Astrocyte (in vitro differentiated cells and primary cell): ENCODE measurements around the gene RCN2. TPM values are rescaled to one million over a fixed set of nuclear protein-coding genes. Genes with fewer than 3 reads are reported as not detected.

Experiments
- DNase-seq: peaks from one replicate; pipeline ENCODE4 v3.0.0-alpha.2; 2010; ENCODE audit warnings: low read depth
- FAIRE-seq: peaks from 2 replicates; lab custom pipeline; 2011; peaks lifted over from hg19 to GRCh38; lab: Jason Lieb, UNC
- H2AFZ ChIP-seq: 2 replicates; pipeline ENCODE4 v1.6.0; 2012; ENCODE audit warnings: low read depth, low read length, inconsistent platforms
- H3K27ac ChIP-seq: 2 replicates; pipeline ENCODE4 v1.5.1; 2011; ENCODE audit warnings: low read depth, low read length, inconsistent platforms
- H3K27me3 ChIP-seq: 2 replicates; pipeline ENCODE4 v1.6.0; 2011; ENCODE audit warnings: low read length, inconsistent platforms; ENCODE audit not compliant: insufficient read depth
- H3K36me3 ChIP-seq: 2 replicates; pipeline ENCODE4 v1.5.1; 2011; ENCODE audit warnings: low read length, inconsistent platforms; ENCODE audit not compliant: insufficient read depth
- H3K4me1 ChIP-seq: 2 replicates; pipeline ENCODE4 v1.5.1; 2011; ENCODE audit warnings: low read length, inconsistent platforms; ENCODE audit not compliant: insufficient read depth
- H3K4me2 ChIP-seq: 2 replicates; pipeline ENCODE4 v1.6.0; 2012; ENCODE audit warnings: low read length, inconsistent platforms
- H3K4me3 ChIP-seq: 2 replicates; pipeline ENCODE4 v1.5.1; 2011; ENCODE audit warnings: low read depth, mild to moderate bottlenecking, low read length, inconsistent platforms; ENCODE audit not compliant: insufficient read depth
- H3K79me2 ChIP-seq: 2 replicates; pipeline ENCODE4 v1.6.0; 2012; ENCODE audit warnings: mild to moderate bottlenecking, low read length, inconsistent platforms; ENCODE audit not compliant: insufficient read depth
- H3K9ac ChIP-seq: 2 replicates; pipeline ENCODE4 v1.6.0; 2012; ENCODE audit warnings: mild to moderate bottlenecking, low read length, inconsistent platforms
- H3K9me3 ChIP-seq: 2 replicates; pipeline ENCODE4 v1.5.1; 2012; ENCODE audit warnings: low read depth, mild to moderate bottlenecking, low read length, inconsistent platforms; ENCODE audit not compliant: insufficient read depth
- H4K20me1 ChIP-seq: 2 replicates; pipeline ENCODE4 v1.6.0; 2012; ENCODE audit warnings: low read length, inconsistent platforms; ENCODE audit not compliant: insufficient read depth
- H3K27ac Mint-ChIP-seq: one replicate; pipeline ENCODE4 v1.8.0; 2021; ENCODE audit warnings: mild to moderate bottlenecking, mixed read lengths; ENCODE audit not compliant: unreplicated experiment
- H3K27me3 Mint-ChIP-seq: one replicate; pipeline ENCODE4 v1.8.0; 2021; ENCODE audit warnings: low read depth, mixed read lengths; ENCODE audit not compliant: unreplicated experiment
- H3K36me3 Mint-ChIP-seq: one replicate; pipeline ENCODE4 v1.8.0; 2021; ENCODE audit warnings: low read depth, mixed read lengths; ENCODE audit not compliant: unreplicated experiment
- H3K4me1 Mint-ChIP-seq: one replicate; pipeline ENCODE4 v1.8.0; 2021; ENCODE audit warnings: low read depth, mixed read lengths; ENCODE audit not compliant: unreplicated experiment
- H3K4me3 Mint-ChIP-seq: one replicate; pipeline ENCODE4 v1.8.0; 2021; ENCODE audit warnings: mild to moderate bottlenecking, moderate library complexity, mixed read lengths; ENCODE audit not compliant: unreplicated experiment
- H3K9me3 Mint-ChIP-seq: one replicate; pipeline ENCODE4 v1.8.0; 2021; ENCODE audit warnings: mild to moderate bottlenecking, mixed read lengths; ENCODE audit not compliant: unreplicated experiment
- EZH2 ChIP-seq: IDR thresholded peaks from 2 replicates; pipeline ENCODE4 v1.6.1; 2012; ENCODE audit warnings: mild to moderate bottlenecking, low read length, inconsistent platforms; ENCODE audit not compliant: insufficient read depth
- total RNA-seq: library from RNA; stranded (reverse); gene quantifications from 2 replicates; pipeline ENCODE4 v1.2.1, GENCODE V29; 2021
- TF ChIP-seq, protein P1 (sequence below): IDR thresholded peaks from 2 replicates; pipeline ENCODE4 v1.5.1; 2011; ENCODE audit warnings: low read depth, mild to moderate bottlenecking, inconsistent platforms, low read length, moderate library complexity; ENCODE audit not compliant: insufficient read depth

The RCN2 gene
- total RNA-seq, 1 donor from 2014 or later = 80.2 TPM

DNA sequence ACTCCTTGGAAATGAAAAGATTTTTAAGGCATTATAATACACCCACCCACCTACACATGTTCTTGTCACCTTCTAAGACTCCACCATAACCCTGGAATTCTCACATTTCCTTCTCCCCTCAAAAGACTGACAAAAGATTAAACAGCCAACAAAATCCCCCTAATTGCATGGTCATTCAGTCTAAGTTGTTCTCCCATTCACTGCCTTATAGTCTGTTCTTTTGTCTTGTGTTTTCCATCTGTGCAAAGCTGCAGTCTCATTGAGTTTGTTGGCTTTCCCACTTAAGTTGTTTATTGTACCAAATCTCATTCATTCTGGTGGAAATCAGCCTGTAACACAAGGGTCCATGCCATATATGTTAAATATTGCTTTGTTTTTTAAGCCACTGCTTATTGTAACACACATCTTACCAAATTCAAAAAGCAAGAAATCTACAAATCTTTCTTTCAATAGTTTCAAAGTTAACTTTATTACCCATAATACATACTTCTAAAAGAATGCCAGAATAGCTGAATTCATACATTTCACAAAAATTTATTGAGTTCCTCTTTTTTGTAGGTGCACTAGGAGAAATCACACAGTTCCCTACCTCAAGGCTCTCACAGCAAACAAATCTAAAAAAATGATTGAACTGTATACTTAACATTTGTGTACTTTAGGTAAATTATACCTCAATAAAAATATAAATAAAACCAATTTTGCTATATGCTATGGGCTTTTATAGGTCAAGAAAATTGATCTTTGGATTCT is 2.4 kb upstream of the RCN2 start:
- no peak overlapping the region for H2AFZ ChIP-seq

DNA sequence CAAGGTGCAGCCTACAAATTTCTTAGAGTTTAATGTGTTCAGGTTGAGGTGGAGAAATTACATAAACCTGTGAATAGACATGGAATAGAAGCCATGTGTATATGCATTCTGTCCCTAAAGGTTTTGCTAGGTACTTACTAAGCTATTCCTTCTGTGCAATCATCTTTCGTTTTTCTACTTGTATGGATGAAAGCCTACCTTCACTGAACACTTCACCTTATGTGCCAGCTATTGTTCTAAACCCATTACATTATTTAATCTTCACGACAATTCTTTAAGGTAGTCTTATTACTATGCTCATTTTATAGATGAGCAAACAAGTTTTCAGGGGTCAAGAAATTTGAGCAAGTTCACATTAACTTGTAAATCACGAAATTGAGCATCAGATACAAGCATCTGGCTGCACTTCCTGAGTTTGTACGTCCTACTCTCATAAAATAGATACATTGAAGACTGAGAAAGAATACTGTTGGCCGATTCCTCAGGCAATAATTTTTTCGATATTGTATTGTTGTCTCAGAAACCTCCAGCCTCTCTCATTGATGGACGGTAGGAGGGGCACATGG is 635 bp upstream of the RCN2 start:
- FAIRE-seq (no peak), DNase-seq (no peak)
- Histone ChIP-seq H3K27me3 (no peaks in the 10 kb centered on the region), H3K4me1 (peaks cover 11% of the 10 kb centered on the region), H3K4me2 (peak overlapping the region; percentile 97), H3K27ac (no peak overlapping the region), H3K9ac (peak overlapping the region; percentile 78), H4K20me1 (peaks cover 3% of the 10 kb centered on the region), H3K4me3 (peak overlapping the region; percentile 73), H3K79me2 (peaks cover 24% of the 10 kb centered on the region), H3K9me3 (no peaks in the 10 kb centered on the region), H3K36me3 (peaks cover 11% of the 10 kb centered on the region), H2AFZ (peak overlapping the region; percentile 93)
- H3K27ac Mint-ChIP-seq = peak overlapping the region; percentile 76
- H3K4me3 Mint-ChIP-seq = peak overlapping the region; percentile 87
- no peaks in the 10 kb centered on the region for H3K36me3 Mint-ChIP-seq
- TF ChIP-seq, protein P1, sequence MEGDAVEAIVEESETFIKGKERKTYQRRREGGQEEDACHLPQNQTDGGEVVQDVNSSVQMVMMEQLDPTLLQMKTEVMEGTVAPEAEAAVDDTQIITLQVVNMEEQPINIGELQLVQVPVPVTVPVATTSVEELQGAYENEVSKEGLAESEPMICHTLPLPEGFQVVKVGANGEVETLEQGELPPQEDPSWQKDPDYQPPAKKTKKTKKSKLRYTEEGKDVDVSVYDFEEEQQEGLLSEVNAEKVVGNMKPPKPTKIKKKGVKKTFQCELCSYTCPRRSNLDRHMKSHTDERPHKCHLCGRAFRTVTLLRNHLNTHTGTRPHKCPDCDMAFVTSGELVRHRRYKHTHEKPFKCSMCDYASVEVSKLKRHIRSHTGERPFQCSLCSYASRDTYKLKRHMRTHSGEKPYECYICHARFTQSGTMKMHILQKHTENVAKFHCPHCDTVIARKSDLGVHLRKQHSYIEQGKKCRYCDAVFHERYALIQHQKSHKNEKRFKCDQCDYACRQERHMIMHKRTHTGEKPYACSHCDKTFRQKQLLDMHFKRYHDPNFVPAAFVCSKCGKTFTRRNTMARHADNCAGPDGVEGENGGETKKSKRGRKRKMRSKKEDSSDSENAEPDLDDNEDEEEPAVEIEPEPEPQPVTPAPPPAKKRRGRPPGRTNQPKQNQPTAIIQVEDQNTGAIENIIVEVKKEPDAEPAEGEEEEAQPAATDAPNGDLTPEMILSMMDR = no peak
- no peak for TF ChIP-seq EZH2
- no peaks in the 10 kb centered on the region for H3K9me3 Mint-ChIP-seq
- H3K4me1 Mint-ChIP-seq = peaks cover 2% of the 10 kb centered on the region
- no peaks in the 10 kb centered on the region for H3K27me3 Mint-ChIP-seq

More for the DNA sequence above, 2.4 kb upstream of the RCN2 start:
- Histone ChIP-seq H3K4me3 (no peak overlapping the region), H3K27me3 (no peaks in the 10 kb centered on the region), H3K9me3 (no peaks in the 10 kb centered on the region), H3K4me2 (no peak overlapping the region), H3K27ac (no peak overlapping the region), H3K4me1 (peaks cover 11% of the 10 kb centered on the region), H3K9ac (no peak overlapping the region), H3K36me3 (peaks cover 4% of the 10 kb centered on the region), H4K20me1 (no peaks in the 10 kb centered on the region), H3K79me2 (peaks cover 20% of the 10 kb centered on the region)
- H3K27me3 Mint-ChIP-seq = no peaks in the 10 kb centered on the region
- no peaks in the 10 kb centered on the region for H3K9me3 Mint-ChIP-seq
- H3K4me3 Mint-ChIP-seq = no peak overlapping the region
- peaks cover 2% of the 10 kb centered on the region for H3K4me1 Mint-ChIP-seq
- DNase-seq (no peak), FAIRE-seq (no peak)
- TF ChIP-seq, protein P1 = no peak
- TF ChIP-seq EZH2 = no peak
- no peak overlapping the region for H3K27ac Mint-ChIP-seq
- H3K36me3 Mint-ChIP-seq = no peaks in the 10 kb centered on the region
